NB4 (cell line): ENCODE measurements around the gene ABI3.
"Not testable (repeated sequence)": the region's sequence is repeated elsewhere in the genome, so short reads cannot be mapped to it uniquely, and the experiment has no call there.

Experiments used
- DNase-seq: peaks from one replicate; pipeline ENCODE4 v3.0.0; 2010; ENCODE audit warnings: low read depth
- H3K4me3 ChIP-seq: one replicate; pipeline ENCODE4 v1.5.1; 2011; ENCODE audit warnings: mild to moderate bottlenecking, low read depth, low read length, moderate library complexity
- CTCF ChIP-seq: IDR thresholded peaks from one replicate; pipeline ENCODE4 v1.5.1; 2012; ENCODE audit warnings: low read depth, low read length
- MAX ChIP-seq: IDR thresholded peaks from 2 replicates; pipeline ENCODE4 v1.6.1; 2011; ENCODE audit warnings: low read depth, low read length
- MYC ChIP-seq: IDR thresholded peaks from 2 replicates; pipeline ENCODE4 v1.6.1; 2011; ENCODE audit warnings: low read depth, low read length
- POLR2A ChIP-seq: IDR thresholded peaks from 2 replicates; pipeline ENCODE4 v1.6.1; 2011; ENCODE audit warnings: mild to moderate bottlenecking; ENCODE audit not compliant: insufficient read length; ENCODE audit errors: extremely low read depth

The ABI3 gene

GRCh38 chr17:49180303-49180702 lies 30.2 kb upstream of the ABI3 start:
- TF ChIP-seq POLR2A = no peak
- TF ChIP-seq CTCF = peak; percentile 83
- H3K4me3 ChIP-seq = no peak overlapping the region
- DNase-seq = peak; percentile 62

GRCh38 chr17:49180998-49181635 lies 29.4 kb upstream of the ABI3 start:
- no peak overlapping the region for H3K4me3 ChIP-seq
- TF ChIP-seq MAX (no peak), CTCF (no peak), MYC (no peak), POLR2A (no peak)
- DNase-seq = no peak

DNA sequence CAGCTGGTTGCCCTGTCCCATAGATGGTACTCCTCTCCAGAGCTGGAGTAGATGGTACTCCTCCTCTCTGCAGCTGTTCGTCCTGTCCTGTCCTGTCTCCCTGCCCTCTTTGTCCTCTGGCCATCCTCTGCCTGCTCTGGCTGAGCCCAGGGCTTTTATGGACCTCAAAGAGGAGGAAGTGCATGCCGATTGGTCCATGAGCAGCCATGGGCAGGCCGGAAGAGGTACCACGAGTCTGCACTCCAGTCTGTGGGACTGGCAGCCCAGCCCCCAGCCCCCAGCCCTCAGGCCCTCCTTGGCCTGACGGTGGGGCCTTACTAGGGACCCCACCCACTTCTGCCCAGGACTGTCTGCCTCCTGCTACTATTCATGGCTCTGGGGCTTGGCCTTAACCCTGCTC lies 27.2 kb upstream of the ABI3 start:
- TF ChIP-seq CTCF = no peak
- TF ChIP-seq MAX = no peak
- TF ChIP-seq POLR2A = no peak
- TF ChIP-seq MYC = no peak
- no peak overlapping the region for H3K4me3 ChIP-seq
- no peak for DNase-seq

DNA sequence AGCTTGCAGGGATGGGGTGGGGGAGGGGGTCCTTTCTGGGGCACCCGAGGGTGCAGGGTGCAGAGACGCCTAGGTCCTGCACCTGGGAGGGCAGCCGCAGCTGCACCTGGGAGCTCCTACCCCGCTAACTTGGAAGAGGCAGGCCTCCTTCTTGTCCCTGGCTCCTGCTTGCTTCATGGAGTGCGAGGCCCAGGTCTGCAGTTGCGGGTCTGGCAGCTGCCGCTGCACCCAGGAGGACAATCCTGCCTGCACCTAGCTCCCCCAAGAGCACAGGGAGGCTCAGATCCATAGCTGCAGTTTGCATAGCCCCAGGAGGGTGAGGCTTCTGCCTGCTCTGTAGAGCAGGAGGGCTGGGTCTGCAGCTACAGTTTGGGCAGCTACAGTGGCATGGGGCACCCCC lies 26.7 kb upstream of the ABI3 start:
- TF ChIP-seq MYC = no peak
- TF ChIP-seq POLR2A = no peak
- no peak for TF ChIP-seq MAX
- no peak for TF ChIP-seq CTCF
- no peak for DNase-seq
- no peak overlapping the region for H3K4me3 ChIP-seq

DNA sequence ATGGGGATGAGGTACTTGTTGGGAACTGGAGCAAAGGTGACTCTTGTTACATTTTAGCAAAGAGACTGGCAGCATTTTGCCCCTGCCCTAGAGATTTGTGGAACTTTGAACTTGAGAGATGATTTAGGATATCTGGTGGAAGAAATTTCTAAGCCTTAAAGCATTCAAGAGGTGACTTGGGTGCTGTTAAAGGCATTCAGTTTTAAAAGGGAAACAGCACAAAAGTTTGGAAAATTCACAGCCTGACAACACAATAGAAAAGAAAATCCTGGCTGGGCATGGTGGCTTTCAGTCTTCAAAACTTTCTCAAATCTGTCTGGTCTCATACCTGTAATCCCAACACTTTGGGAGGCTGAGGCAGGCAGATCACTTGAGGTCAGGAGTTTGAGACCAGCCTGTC lies 26.0 kb upstream of the ABI3 start:
- not testable (repeated sequence) for H3K4me3 ChIP-seq, DNase-seq

GRCh38 chr17:49185381-49185780 lies 25.1 kb upstream of the ABI3 start:
- not testable (repeated sequence) for DNase-seq

GRCh38 chr17:49187301-49187700 lies 23.2 kb upstream of the ABI3 start:
- H3K4me3 ChIP-seq = no peak overlapping the region
- no peak for TF ChIP-seq MYC
- no peak for TF ChIP-seq MAX
- no peak for TF ChIP-seq CTCF
- TF ChIP-seq POLR2A = no peak
- no peak for DNase-seq

More at GRCh38 chr17:49185381-49185780, 25.1 kb upstream of the ABI3 start:
- not testable (repeated sequence) for H3K4me3 ChIP-seq
